Measurements from ENCODE around the gene CACHD1.

CACHD1 gene

GRCh38 chr1:64474133-64474532 is 4.2 kb downstream of the CACHD1 start:
- DNase-seq: no peak

- no peak for DNase-seq
Measured at GRCh38 chr1:64474665-64475439, 4.9 kb downstream of the CACHD1 start.

- DNase-seq: no peak
Measured at GRCh38 chr1:64476251-64476952, 6.5 kb downstream of the CACHD1 start.

GRCh38 chr1:64478594-64479470 is 8.9 kb downstream of the CACHD1 start:
- no peak for DNase-seq

GRCh38 chr1:64479874-64480273 is 9.9 kb downstream of the CACHD1 start:
- no peak for DNase-seq

- no peak for DNase-seq
Measured at GRCh38 chr1:64480999-64481772, 11.3 kb downstream of the CACHD1 start.

- DNase-seq: no peak
Measured at GRCh38 chr1:64482128-64482527, 12.2 kb downstream of the CACHD1 start.

GRCh38 chr1:64482720-64483119 is 12.8 kb downstream of the CACHD1 start:
- DNase-seq: no peak

- no peak for DNase-seq
Measured at GRCh38 chr1:64483731-64484414, 13.9 kb downstream of the CACHD1 start.

- DNase-seq: no peak
Measured at GRCh38 chr1:64484651-64485050, 14.7 kb downstream of the CACHD1 start.

- DNase-seq: no peak
Measured at GRCh38 chr1:64486193-64486592, 16.3 kb downstream of the CACHD1 start.

GRCh38 chr1:64487061-64487460 is 17.1 kb downstream of the CACHD1 start:
- DNase-seq: no peak

GRCh38 chr1:64488862-64489261 is 18.9 kb downstream of the CACHD1 start:
- DNase-seq: no peak

- no peak for DNase-seq
Measured at GRCh38 chr1:64489707-64490106, 19.8 kb downstream of the CACHD1 start.

- DNase-seq: no peak
Measured at GRCh38 chr1:64490213-64490818, 20.4 kb downstream of the CACHD1 start.

- DNase-seq: no peak
Measured at GRCh38 chr1:64492424-64492823, 22.5 kb downstream of the CACHD1 start.

- no peak for DNase-seq
Measured at GRCh38 chr1:64493831-64494230, 23.9 kb downstream of the CACHD1 start.

- DNase-seq: no peak
Measured at GRCh38 chr1:64494659-64495058, 24.7 kb downstream of the CACHD1 start.

GRCh38 chr1:64495878-64496277 is 25.9 kb downstream of the CACHD1 start:
- DNase-seq: peak; percentile 74

- no peak for DNase-seq
Measured at GRCh38 chr1:64496606-64497005, 26.7 kb downstream of the CACHD1 start.

- DNase-seq: no peak
Measured at GRCh38 chr1:64497088-64497883, 27.4 kb downstream of the CACHD1 start.

All from NCI-H1694 (cell line).